GM12873 (cell line): Measurements from ENCODE around the gene SLC27A1.

Experiments
- TF ChIP-seq, protein P1 (sequence below): IDR thresholded peaks from 2 replicates; pipeline ENCODE4 v1.5.1; 2012; ENCODE audit warnings: low read depth, mild to moderate bottlenecking, moderate library complexity, low read length, control low read depth; ENCODE audit not compliant: insufficient read depth; ENCODE audit errors: missing control alignments

The SLC27A1 gene

DNA sequence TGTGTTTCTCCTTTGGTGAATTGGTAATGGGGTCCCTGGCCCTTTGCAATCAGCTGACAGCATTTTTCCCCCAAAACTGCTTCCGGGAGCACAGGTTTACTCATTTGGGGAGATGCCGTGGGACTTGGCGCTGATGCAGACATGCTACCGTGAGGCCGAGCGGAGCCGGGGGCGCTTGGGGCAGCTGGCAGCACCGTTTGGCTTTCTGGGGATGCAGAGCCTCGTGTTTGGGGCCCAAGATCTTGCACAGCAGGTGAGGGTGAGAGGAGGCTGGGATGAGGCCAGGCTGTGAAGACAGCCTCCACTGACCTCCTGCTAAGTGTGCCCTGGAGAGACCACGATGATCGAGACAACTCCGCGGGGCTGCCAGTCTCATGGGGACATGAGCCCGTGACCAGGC is 71.7 kb downstream of the SLC27A1 start:
- TF ChIP-seq, protein P1, sequence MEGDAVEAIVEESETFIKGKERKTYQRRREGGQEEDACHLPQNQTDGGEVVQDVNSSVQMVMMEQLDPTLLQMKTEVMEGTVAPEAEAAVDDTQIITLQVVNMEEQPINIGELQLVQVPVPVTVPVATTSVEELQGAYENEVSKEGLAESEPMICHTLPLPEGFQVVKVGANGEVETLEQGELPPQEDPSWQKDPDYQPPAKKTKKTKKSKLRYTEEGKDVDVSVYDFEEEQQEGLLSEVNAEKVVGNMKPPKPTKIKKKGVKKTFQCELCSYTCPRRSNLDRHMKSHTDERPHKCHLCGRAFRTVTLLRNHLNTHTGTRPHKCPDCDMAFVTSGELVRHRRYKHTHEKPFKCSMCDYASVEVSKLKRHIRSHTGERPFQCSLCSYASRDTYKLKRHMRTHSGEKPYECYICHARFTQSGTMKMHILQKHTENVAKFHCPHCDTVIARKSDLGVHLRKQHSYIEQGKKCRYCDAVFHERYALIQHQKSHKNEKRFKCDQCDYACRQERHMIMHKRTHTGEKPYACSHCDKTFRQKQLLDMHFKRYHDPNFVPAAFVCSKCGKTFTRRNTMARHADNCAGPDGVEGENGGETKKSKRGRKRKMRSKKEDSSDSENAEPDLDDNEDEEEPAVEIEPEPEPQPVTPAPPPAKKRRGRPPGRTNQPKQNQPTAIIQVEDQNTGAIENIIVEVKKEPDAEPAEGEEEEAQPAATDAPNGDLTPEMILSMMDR: no peak

DNA sequence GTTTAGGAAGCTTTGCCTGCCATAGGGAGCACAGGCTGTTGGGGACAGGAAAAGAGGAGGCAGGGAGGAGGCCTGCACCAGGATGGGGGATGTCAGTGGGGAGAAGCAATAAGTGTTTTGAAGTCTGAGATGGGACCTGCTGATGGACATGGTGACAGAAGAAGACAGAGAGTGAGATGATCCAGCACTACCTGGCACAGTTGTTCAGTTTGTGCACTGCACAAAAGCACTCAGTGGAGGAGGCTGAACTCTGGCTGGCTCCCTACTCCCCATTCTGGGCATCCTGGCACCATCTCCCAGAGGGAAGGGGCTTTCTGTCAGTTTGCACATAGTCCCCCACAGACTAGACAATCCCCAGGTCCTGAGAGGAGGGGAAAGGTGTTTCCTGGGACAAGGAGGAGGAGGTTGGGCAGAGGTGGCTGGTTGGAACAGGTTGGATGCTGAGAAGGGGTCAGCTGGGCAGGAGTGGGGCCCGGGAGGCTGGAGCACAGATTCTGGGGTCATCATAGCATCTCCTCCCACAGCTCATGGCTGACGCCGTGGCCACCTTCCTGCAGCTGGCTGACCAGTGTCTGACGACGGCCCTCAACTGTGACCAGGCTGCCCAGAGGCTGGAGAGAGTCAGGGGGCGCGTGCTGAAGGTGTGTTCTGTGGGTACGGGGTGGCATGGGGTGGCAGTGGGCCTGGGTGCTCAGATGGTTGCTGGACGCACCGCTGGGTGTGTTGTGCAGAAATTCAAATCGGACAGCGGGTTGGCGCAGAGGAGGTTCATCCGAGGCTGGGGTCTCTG is 72.7 kb downstream of the SLC27A1 start:
- TF ChIP-seq, protein P1: no peak

- TF ChIP-seq, protein P1: no peak
Measured at GRCh38 chr19:17543986-17544385, 73.7 kb downstream of the SLC27A1 start.

- TF ChIP-seq, protein P1: no peak
Measured at GRCh38 chr19:17544418-17544817, 74.1 kb downstream of the SLC27A1 start.

DNA sequence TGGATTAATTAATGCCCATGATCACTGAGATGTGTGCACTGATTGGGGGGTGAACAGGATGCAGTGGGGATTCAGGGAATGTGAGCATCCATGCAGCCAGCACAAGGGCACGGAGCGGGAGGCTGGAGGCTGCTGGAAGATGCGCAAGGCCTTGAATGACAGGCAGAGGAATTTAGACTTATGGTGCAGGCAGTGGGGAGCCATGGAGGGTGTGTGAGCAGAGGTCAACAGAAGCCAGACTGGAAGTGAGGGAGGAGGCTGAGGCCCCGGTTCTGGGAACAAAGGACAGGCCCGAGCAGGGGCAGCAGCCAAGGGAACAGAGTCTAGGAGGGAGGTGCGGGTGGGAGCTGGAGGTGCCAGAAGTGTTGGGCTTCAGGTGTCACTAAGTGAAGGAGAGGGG is 77.8 kb downstream of the SLC27A1 start:
- TF ChIP-seq, protein P1: no peak

GRCh38 chr19:17549085-17549740 is 78.9 kb downstream of the SLC27A1 start:
- TF ChIP-seq, protein P1: no peak

GRCh38 chr19:17550076-17550667 is 79.8 kb downstream of the SLC27A1 start:
- TF ChIP-seq, protein P1: no peak
